ENCODE measurements around the gene ALG1. TPM values are rescaled to one million over a fixed set of nuclear protein-coding genes. Genes with fewer than 3 reads are reported as not detected.
A peak's percentile ranks its signal among the peaks of the same experiment; 100 is the strongest.
"Not testable (repeated sequence)": the region's sequence is repeated elsewhere in the genome, so short reads cannot be mapped to it uniquely, and the experiment has no call there.

The ALG1 gene
- total and polyA plus RNA-seq, 5 donors = 8.0 to 11.4 (median 9.5) TPM

GRCh38 chr16:5065326-5065725, 6.3 kb upstream of the ALG1 start:
- no peaks in the 10 kb centered on the region for H3K9me3 ChIP-seq (ENCODE audit: control insufficient read depth, low read length)
- H3K4me1 ChIP-seq (ENCODE audit: control insufficient read depth, insufficient read depth, low read length) = no peaks in the 10 kb centered on the region
- DNase-seq (no peak), ATAC-seq (peak in 1 of 2 donors; percentile 62)
- no peak overlapping the region for H3K27ac ChIP-seq (ENCODE audit: low read length)
- no peaks in the 10 kb centered on the region for H3K27me3 ChIP-seq (ENCODE audit: control insufficient read depth, insufficient read depth)
- no peak overlapping the region for H3K4me3 ChIP-seq (ENCODE audit: low read length)
- intact Hi-C loops (cut with DNase I) = no loop called here
- 49% methylated on average over 8 of the region's 8 CpGs for WGBS

GRCh38 chr16:5065813-5066212, 5.8 kb upstream of the ALG1 start, which contains the start of gene C16orf89:
TSS of gene C16orf89 (minus strand) at chr16:5065956. CDS start at chr16:5065908, 48 bp downstream.
- Histone ChIP-seq H3K4me1 (ENCODE audit: control insufficient read depth, insufficient read depth, low read length) (no peaks in the 10 kb centered on the region), H3K9me3 (ENCODE audit: control insufficient read depth, low read length) (no peaks in the 10 kb centered on the region), H3K27ac (ENCODE audit: low read length) (no peak within 1 kb of the TSS), H3K27me3 (ENCODE audit: control insufficient read depth, insufficient read depth) (no peaks in the 10 kb centered on the region), H3K4me3 (ENCODE audit: low read length) (no peak within 1 kb of the TSS)
- peak; percentile 58 to 73 for ATAC-seq
- 47% methylated on average over 10 of the region's 10 CpGs for WGBS
- intact Hi-C loops (cut with DNase I) = no loop called here
- DNase-seq = peak in 2 of 3 donors; percentile 77

GRCh38 chr16:5066511-5066910, 5.1 kb upstream of the ALG1 start:
- 69% methylated on average over 6 of the region's 6 CpGs for WGBS
- no peak for ATAC-seq

GRCh38 chr16:5069048-5069447, 2.6 kb upstream of the ALG1 start:
- H3K4me1 ChIP-seq (ENCODE audit: control insufficient read depth, insufficient read depth, low read length) = no peaks in the 10 kb centered on the region
- no peak overlapping the region for H3K27ac ChIP-seq (ENCODE audit: low read length)
- no peaks in the 10 kb centered on the region for H3K9me3 ChIP-seq (ENCODE audit: control insufficient read depth, low read length)
- H3K4me3 ChIP-seq (ENCODE audit: low read length) = no peak overlapping the region
- intact Hi-C loops (cut with DNase I) = no loop called here
- ATAC-seq (no peak), DNase-seq (no peak)
- H3K27me3 ChIP-seq (ENCODE audit: control insufficient read depth, insufficient read depth) = no peaks in the 10 kb centered on the region
- 83% methylated on average over 9 of the region's 9 CpGs for WGBS

More at GRCh38 chr16:5066511-5066910, 5.1 kb upstream of the ALG1 start:
- no peaks in the 10 kb centered on the region for H3K4me1 ChIP-seq (ENCODE audit: control insufficient read depth, insufficient read depth, low read length)
- no peaks in the 10 kb centered on the region for H3K27me3 ChIP-seq (ENCODE audit: control insufficient read depth, insufficient read depth)
- no peak overlapping the region for H3K27ac ChIP-seq (ENCODE audit: low read length)
- intact Hi-C loops (cut with DNase I) = no loop called here
- no peaks in the 10 kb centered on the region for H3K9me3 ChIP-seq (ENCODE audit: control insufficient read depth, low read length)
- no peak for DNase-seq
- no peak overlapping the region for H3K4me3 ChIP-seq (ENCODE audit: low read length)

GRCh38 chr16:5069854-5070253, 1.8 kb upstream of the ALG1 start:
- Histone ChIP-seq H3K4me1 (ENCODE audit: control insufficient read depth, insufficient read depth, low read length) (no peaks in the 10 kb centered on the region), H3K9me3 (ENCODE audit: control insufficient read depth, low read length) (no peaks in the 10 kb centered on the region), H3K27ac (ENCODE audit: low read length) (no peak overlapping the region), H3K4me3 (ENCODE audit: low read length) (no peak overlapping the region), H3K27me3 (ENCODE audit: control insufficient read depth, insufficient read depth) (no peaks in the 10 kb centered on the region)
- intact Hi-C loops (cut with DNase I) = no loop called here
- DNase-seq = no peak
- no peak for ATAC-seq
- 90% methylated on average over 9 of the region's 9 CpGs for WGBS

GRCh38 chr16:5070431-5071186, 1.0 kb upstream of the ALG1 start:
- DNase-seq (no peak), ATAC-seq (no peak)
- H3K27me3 ChIP-seq (ENCODE audit: control insufficient read depth, insufficient read depth) = no peaks in the 10 kb centered on the region
- 92% methylated on average over 15 of the region's 15 CpGs for WGBS
- H3K4me1 ChIP-seq (ENCODE audit: control insufficient read depth, insufficient read depth, low read length) = no peaks in the 10 kb centered on the region
- intact Hi-C loops (cut with DNase I) = no loop called here
- H3K9me3 ChIP-seq (ENCODE audit: control insufficient read depth, low read length) = no peaks in the 10 kb centered on the region
- H3K27ac ChIP-seq (ENCODE audit: low read length) = no peak overlapping the region
- H3K4me3 ChIP-seq (ENCODE audit: low read length) = no peak overlapping the region

- WGBS = 58% methylated on average over 7 of the region's 7 CpGs
- Histone ChIP-seq H3K9me3 (ENCODE audit: control insufficient read depth, low read length) (no peaks in the 10 kb centered on the region), H3K4me3 (ENCODE audit: low read length) (peak overlapping the region; percentile 64), H3K27ac (ENCODE audit: low read length) (peak overlapping the region; percentile 81), H3K4me1 (ENCODE audit: control insufficient read depth, insufficient read depth, low read length) (no peaks in the 10 kb centered on the region), H3K27me3 (ENCODE audit: control insufficient read depth, insufficient read depth) (no peaks in the 10 kb centered on the region)
- ATAC-seq (no peak), DNase-seq (no peak)
- intact Hi-C loops (cut with DNase I) = no loop called here
Measured at GRCh38 chr16:5071341-5071680, 332 bp upstream of the ALG1 start.

GRCh38 chr16:5072334-5073278, 963 bp downstream of the ALG1 start:
- ATAC-seq = no peak

GRCh38 chr16:5073279-5073629, 1.6 kb downstream of the ALG1 start:
- Histone ChIP-seq H3K4me3 (ENCODE audit: low read length) (no peak overlapping the region), H3K27me3 (ENCODE audit: control insufficient read depth, insufficient read depth) (no peaks in the 10 kb centered on the region), H3K9me3 (ENCODE audit: control insufficient read depth, low read length) (no peaks in the 10 kb centered on the region), H3K4me1 (ENCODE audit: control insufficient read depth, insufficient read depth, low read length) (no peaks in the 10 kb centered on the region), H3K27ac (ENCODE audit: low read length) (no peak overlapping the region)
- DNase-seq = no peak
- 79% methylated on average over 2 of the region's 2 CpGs for WGBS
- intact Hi-C loops (cut with DNase I) = no loop called here
- ATAC-seq = no peak

More at GRCh38 chr16:5072334-5073278, 963 bp downstream of the ALG1 start:
- peak overlapping the region; percentile 81 for H3K27ac ChIP-seq (ENCODE audit: low read length)
- DNase-seq = no peak
- intact Hi-C loops (cut with DNase I) = no loop called here
- WGBS = 60% methylated on average over 12 of the region's 12 CpGs
- H3K9me3 ChIP-seq (ENCODE audit: control insufficient read depth, low read length) = no peaks in the 10 kb centered on the region
- no peaks in the 10 kb centered on the region for H3K4me1 ChIP-seq (ENCODE audit: control insufficient read depth, insufficient read depth, low read length)
- H3K4me3 ChIP-seq (ENCODE audit: low read length) = peak overlapping the region; percentile 64
- H3K27me3 ChIP-seq (ENCODE audit: control insufficient read depth, insufficient read depth) = no peaks in the 10 kb centered on the region

GRCh38 chr16:5073771-5074170, 2.1 kb downstream of the ALG1 start:
- WGBS = 92% methylated on average over 15 of the region's 15 CpGs
- H3K27ac ChIP-seq (ENCODE audit: low read length); DNase-seq; H3K9me3 ChIP-seq (ENCODE audit: control insufficient read depth, low read length); H3K4me3 ChIP-seq (ENCODE audit: low read length); intact Hi-C loops (cut with DNase I); ATAC-seq; H3K4me1 ChIP-seq (ENCODE audit: control insufficient read depth, insufficient read depth, low read length); H3K27me3 ChIP-seq (ENCODE audit: control insufficient read depth, insufficient read depth): not testable (repeated sequence)

GRCh38 chr16:5075637-5076036, 4.0 kb downstream of the ALG1 start:
- Histone ChIP-seq H3K4me3 (ENCODE audit: low read length) (no peak overlapping the region), H3K9me3 (ENCODE audit: control insufficient read depth, low read length) (no peaks in the 10 kb centered on the region), H3K4me1 (ENCODE audit: control insufficient read depth, insufficient read depth, low read length) (no peaks in the 10 kb centered on the region), H3K27ac (ENCODE audit: low read length) (no peak overlapping the region), H3K27me3 (ENCODE audit: control insufficient read depth, insufficient read depth) (no peaks in the 10 kb centered on the region)
- ATAC-seq (no peak), DNase-seq (no peak)
- intact Hi-C loops (cut with DNase I) = no loop called here
- WGBS = 79% methylated on average over 5 of the region's 5 CpGs
